IMR-90 (cell line): Measurements from ENCODE around the gene SYPL2. TPM values are rescaled to one million over a fixed set of nuclear protein-coding genes. Genes with fewer than 3 reads are reported as not detected.

Experiments
- ATAC-seq: fragments of 200-7000 bp; cut with Tn5 transposase; 2 replicates; pipeline ENCODE4 v1.9.1; 2020; ENCODE audit warnings: low read depth, mild to moderate bottlenecking, moderate library complexity
- BruUV-seq: library from RNA; stranded (reverse); fragments of 400-500 nt; replicated peaks from 2 replicates; lab custom pipeline; 2021; lab: Mats Ljungman, UMichigan
- CTCF ChIA-PET: fragments of 300-600 bp; formaldehyde crosslinking; extraction: SDS; loops from one replicate; lab custom pipeline; 2021; ENCODE audit warnings: antibody characterized with exemption; lab: Yijun Ruan, JAX
- POLR2A ChIA-PET: fragments of 300-600 bp; sonication (Branson Sonifier 250); formaldehyde crosslinking; loops from one replicate; lab custom pipeline; 2022; ENCODE audit warnings: antibody characterized with exemption; ENCODE audit not compliant: unreplicated experiment; lab: Charles Lee
- DNase-seq: peaks from one replicate; pipeline ENCODE4 v3.0.0; 2013
- H2AFZ ChIP-seq: replicated peaks from 2 replicates; pipeline ENCODE3; 2013; ENCODE audit warnings: low read length, mild to moderate bottlenecking; ENCODE audit not compliant: poor library complexity
- H2AK5ac ChIP-seq: 2 replicates; pipeline ENCODE4 v1.6.1; 2013; ENCODE audit warnings: low read depth, low read length, inconsistent platforms
- H2AK9ac ChIP-seq: replicated peaks from 2 replicates; pipeline ENCODE3; 2013; ENCODE audit warnings: mild to moderate bottlenecking, low read depth, low read length, moderate library complexity; ENCODE audit not compliant: poor library complexity
- H2BK120ac ChIP-seq: 2 replicates; pipeline ENCODE4 v1.6.1; 2013; ENCODE audit warnings: low read depth, low read length, inconsistent platforms
- H2BK15ac ChIP-seq: 3 replicates; pipeline ENCODE4 v1.6.1; 2013; ENCODE audit warnings: low read depth, low read length, inconsistent platforms
- H2BK20ac ChIP-seq: 2 replicates; pipeline ENCODE4 v1.6.1; 2013; ENCODE audit warnings: low read depth, mild to moderate bottlenecking, inconsistent platforms, low read length, moderate library complexity
- H2BK5ac ChIP-seq: 2 replicates; pipeline ENCODE4 v1.6.1; 2013; ENCODE audit warnings: mild to moderate bottlenecking, low read depth, low read length, inconsistent platforms; ENCODE audit not compliant: poor library complexity, severe bottlenecking
- H3K14ac ChIP-seq: replicated peaks from 2 replicates; pipeline ENCODE4 v1.6.1; 2013; ENCODE audit warnings: low read depth, low read length, inconsistent platforms
- H3K18ac ChIP-seq: 2 replicates; pipeline ENCODE4 v1.6.1; 2013; ENCODE audit warnings: low read depth, low read length, control low read depth
- H3K23ac ChIP-seq: 2 replicates; pipeline ENCODE4 v1.6.1; 2013; ENCODE audit warnings: low read depth, low read length, inconsistent platforms
- H3K27ac ChIP-seq: 2 replicates; pipeline ENCODE4 v1.5.1; 2013; ENCODE audit warnings: mild to moderate bottlenecking, control low read depth, low read length; ENCODE audit not compliant: insufficient read depth
- H3K27me3 ChIP-seq: 2 replicates; pipeline ENCODE4 v1.6.1; 2013; ENCODE audit warnings: low read length; ENCODE audit not compliant: control insufficient read depth, insufficient read depth
- H3K36me3 ChIP-seq: 2 replicates; pipeline ENCODE4 v1.6.1; 2013; ENCODE audit warnings: low read length, mixed read lengths; ENCODE audit not compliant: control insufficient read depth, insufficient read depth
- H3K4ac ChIP-seq: 2 replicates; pipeline ENCODE4 v1.6.1; 2013; ENCODE audit warnings: low read depth, low read length, inconsistent platforms
- H3K4me1 ChIP-seq: 2 replicates; pipeline ENCODE4 v1.6.1; 2013; ENCODE audit warnings: low read length, mixed read lengths; ENCODE audit not compliant: control insufficient read depth, insufficient read depth
- H3K4me2 ChIP-seq: 2 replicates; pipeline ENCODE4 v1.6.1; 2013; ENCODE audit warnings: low read depth, mild to moderate bottlenecking, control low read depth, low read length, moderate library complexity
- H3K4me3 ChIP-seq: 2 replicates; pipeline ENCODE4 v1.5.1; 2013; ENCODE audit warnings: low read depth, mild to moderate bottlenecking, control low read depth, low read length, moderate library complexity; ENCODE audit not compliant: insufficient read depth
- H3K56ac ChIP-seq: 2 replicates; pipeline ENCODE4 v1.6.1; 2013; ENCODE audit warnings: low read length, inconsistent platforms; ENCODE audit not compliant: insufficient read depth; ENCODE audit errors: extremely low read depth
- H3K79me1 ChIP-seq, 2 experiments: 2 replicates each; pipeline ENCODE4 v1.6.1; 2013; ENCODE audit warnings: low read length in 2 of 2, inconsistent platforms in 1 of 2, low read depth in 1 of 2
- H3K9ac ChIP-seq: 2 replicates; pipeline ENCODE4 v1.6.1; 2013; ENCODE audit warnings: low read depth, low read length, control low read depth
- H3K9me1 ChIP-seq: 2 replicates; pipeline ENCODE4 v1.6.1; 2013; ENCODE audit warnings: low read length, inconsistent platforms; ENCODE audit not compliant: insufficient read depth
- H3K9me3 ChIP-seq: 2 replicates; pipeline ENCODE4 v1.6.1; 2013; ENCODE audit warnings: low read length; ENCODE audit not compliant: control insufficient read depth, insufficient read depth
- H4K20me1 ChIP-seq: 2 replicates; pipeline ENCODE4 v1.6.1; 2013; ENCODE audit warnings: low read length, inconsistent platforms; ENCODE audit not compliant: insufficient read depth
- H4K5ac ChIP-seq: 2 replicates; pipeline ENCODE4 v1.6.1; 2013; ENCODE audit warnings: mild to moderate bottlenecking, low read depth, low read length, control low read depth
- H4K8ac ChIP-seq, 2 experiments: 2 replicates each; pipeline ENCODE4 v1.6.1; 2013; ENCODE audit warnings: low read depth in 2 of 2, low read length in 2 of 2, control low read depth in 1 of 2, inconsistent platforms in 1 of 2
- H4K91ac ChIP-seq: 2 replicates; pipeline ENCODE4 v1.6.1; 2013; ENCODE audit warnings: low read depth, low read length, inconsistent platforms; ENCODE audit not compliant: insufficient read depth
- BHLHE40 ChIP-seq: fragments of 150-350 bp; IDR thresholded peaks from 2 replicates; pipeline ENCODE4 v1.6.1; 2016; ENCODE audit warnings: mild to moderate bottlenecking, low read depth, low read length
- CEBPB ChIP-seq: IDR thresholded peaks from 2 replicates; pipeline ENCODE4 v1.6.1; 2012; ENCODE audit warnings: low read depth, low read length, improper control_type of control experiment
- CTCF ChIP-seq: conservative IDR thresholded peaks from 2 replicates; pipeline ENCODE4 v1.5.1; 2012; ENCODE audit warnings: mild to moderate bottlenecking, low read depth, low read length, improper control_type of control experiment
- ELK1 ChIP-seq: fragments of 150-350 bp; IDR thresholded peaks from 2 replicates; pipeline ENCODE4 v1.6.1; 2016; ENCODE audit warnings: low read depth, mild to moderate bottlenecking, low read length, moderate library complexity, borderline replicate concordance
- FOS ChIP-seq: fragments of 150-350 bp; IDR thresholded peaks from 2 replicates; pipeline ENCODE4 v1.6.1; 2016; ENCODE audit warnings: low read depth, low read length
- MXI1 ChIP-seq: IDR thresholded peaks from 2 replicates; pipeline ENCODE4 v1.6.1; 2012; ENCODE audit warnings: low read depth, mild to moderate bottlenecking, low read length, moderate library complexity, borderline replicate concordance
- NFE2L2 ChIP-seq: fragments of 150-350 bp; IDR thresholded peaks from 2 replicates; pipeline ENCODE4 v1.6.1; 2016; ENCODE audit warnings: low read depth, mild to moderate bottlenecking, low read length
- RAD21 ChIP-seq: IDR thresholded peaks from 2 replicates; pipeline ENCODE4 v1.6.1; 2012; ENCODE audit warnings: low read length, improper control_type of control experiment
- RCOR1 ChIP-seq: IDR thresholded peaks from 2 replicates; pipeline ENCODE4 v1.6.1; 2012; ENCODE audit warnings: mild to moderate bottlenecking, low read length, improper control_type of control experiment; ENCODE audit not compliant: insufficient replicate concordance
- RFX5 ChIP-seq: IDR thresholded peaks from 2 replicates; pipeline ENCODE4 v1.8.0; 2012; ENCODE audit warnings: low read depth, mild to moderate bottlenecking, low read length, moderate library complexity
- USF2 ChIP-seq: fragments of 150-350 bp; IDR thresholded peaks from 2 replicates; pipeline ENCODE4 v1.6.1; 2017; ENCODE audit warnings: mild to moderate bottlenecking, antibody characterized with exemption, low read length, low read depth
- WGBS, 2 experiments: methylation state at CpG; one replicate each; pipeline versions ENCODE4 v1.1.5 to v1.1.7; 2013; ENCODE audit warnings: missing lambda C conversion rate in 2 of 2; ENCODE audit not compliant: insufficient read length in 1 of 2; ENCODE audit errors: extremely low coverage in 2 of 2; 5-methylcytosine and 5-hydroxymethylcytosine counted together
- dilution Hi-C: fragments of 300-500 bp; cut with HindIII; formaldehyde crosslinking; loops from one replicate; pipeline ENCODE4 v1.14.3; 2018; ENCODE audit warnings: low sequenced_read_pairs; ENCODE audit not compliant: unreplicated experiment
- in situ Hi-C: fragments of 300-500 bp; cut with MboI; formaldehyde crosslinking; loops from 3 replicates; pipeline ENCODE4 v1.14.3; 2019; ENCODE audit warnings: low sequenced_read_pairs, inconsistent platforms, mixed read lengths
- intact Hi-C: fragments of 100-400 bp; cut with micrococcal nuclease; formaldehyde crosslinking; loops from 2 replicates; pipeline ENCODE4 v1.10.0; 2022
- polyA plus RNA-seq, 3 experiments: library from polyadenylated mRNA; depleted of rRNA; stranded (reverse); fragments of >200 nt; gene quantifications; 2 replicates each; pipeline ENCODE4 v1.2.3, GENCODE V29; 2012; ENCODE audit warnings: low replicate concordance in 1 of 3
- total RNA-seq: library from RNA; depleted of rRNA; stranded (reverse); fragments of >200 nt; gene quantifications from 2 replicates; pipeline ENCODE4 v1.2.3, GENCODE V29; 2012

The SYPL2 gene
- total and polyA plus RNA-seq, 2 of the 4 experiments (the other 2 are of a cell fraction) = under 0.01 to 0.65 TPM

GRCh38 chr1:109529881-109530456 lies 63.6 kb downstream of the SYPL2 start (continued):
- no peak for TF ChIP-seq RCOR1

- BruUV-seq = no TSS peak
- H4K5ac ChIP-seq = no peak overlapping the region
- TF ChIP-seq MXI1 (no peak), RFX5 (no peak), USF2 (no peak), RAD21 (no peak), ELK1 (no peak), NFE2L2 (no peak), BHLHE40 (no peak), CTCF (no peak), CEBPB (no peak), RCOR1 (no peak), FOS (no peak)
- H3K27ac ChIP-seq = no peak overlapping the region
- no peak for DNase-seq
- ChIA-PET POLR2A (no interaction called here), CTCF (interaction anchor here (0.6 to 3.1 kb wide), 5 partner anchors 10 to 78 kb away, joined by 3 to 51 read pairs (median 5); partner anchors contain the start of gene CYB561D1)
- H4K20me1 ChIP-seq = no peaks in the 10 kb centered on the region
- H2BK120ac ChIP-seq = no peak overlapping the region
- peaks cover 7% of the 10 kb centered on the region for H3K4me1 ChIP-seq
- H4K91ac ChIP-seq = no peak overlapping the region
- H4K8ac ChIP-seq = no peak overlapping the region
- no peak for ATAC-seq
- no peak overlapping the region for H3K18ac ChIP-seq
- no peak overlapping the region for H2BK5ac ChIP-seq
- H3K9me3 ChIP-seq = no peaks in the 10 kb centered on the region
- no peaks in the 10 kb centered on the region; the same call in 1 of the 2 replicates for H3K9me1 ChIP-seq
- H3K27me3 ChIP-seq = peaks cover 15% of the 10 kb centered on the region
- intact Hi-C loops (loop anchor here (5.0 kb wide), 1 partner anchor 268 kb away; no protein-coding TSS in a partner anchor), dilution Hi-C loops (no loop called here), in situ Hi-C loops (loop anchor here (5.0 to 10.0 kb wide), 2 partner anchors 33 to 266 kb away; no protein-coding TSS in a partner anchor)
- H3K4me3 ChIP-seq = no peak overlapping the region
- 0 out of 2 replicates have a peak overlapping the region, but pooled peaks have one; percentile 3 for H2AK5ac ChIP-seq
- H2AK9ac ChIP-seq = no peak overlapping the region
- H2BK20ac ChIP-seq = no peak overlapping the region
- 70% methylated on average over 7 of the region's 13 CpGs; no CpG with 5 or more reads in 1 of the 2 experiments for WGBS, 2 experiments
- H3K79me1 ChIP-seq = no peaks in the 10 kb centered on the region
- no peak overlapping the region for H3K9ac ChIP-seq
- no peak overlapping the region for H2BK15ac ChIP-seq
- H3K4me2 ChIP-seq = no peak overlapping the region
- H3K4ac ChIP-seq = no peak overlapping the region
- no peak overlapping the region for H3K14ac ChIP-seq
- no peak overlapping the region for H3K23ac ChIP-seq
- peak overlapping the region; percentile 53 for H2AFZ ChIP-seq
- no peaks in the 10 kb centered on the region for H3K36me3 ChIP-seq
- no peak overlapping the region for H3K56ac ChIP-seq
Measured at GRCh38 chr1:109530457-109531087, 64.2 kb downstream of the SYPL2 start.
